Skeletal muscle tissue (tissue), 5 donors: Measurements from ENCODE around the gene CLP1. TPM values are rescaled to one million over a fixed set of nuclear protein-coding genes. Genes with fewer than 3 reads are reported as not detected.
"Not testable (repeated sequence)": the region's sequence is repeated elsewhere in the genome, so short reads cannot be mapped to it uniquely, and the experiment has no call there.

Source experiments
- H3K27ac ChIP-seq: one replicate; pipeline ENCODE4 v1.7.0; 2013; ENCODE audit warnings: mild to moderate bottlenecking, low read depth, low read length, inconsistent platforms
- H3K27me3 ChIP-seq, 3 donors: one replicate each; pipeline ENCODE4 v1.7.0; 2013; ENCODE audit warnings: low read length in 3 of 3; ENCODE audit not compliant: control insufficient read depth in 3 of 3, insufficient read depth in 3 of 3
- H3K36me3 ChIP-seq, 3 donors: one replicate each; pipeline ENCODE4 v1.7.0; 2013; ENCODE audit warnings: low read length in 3 of 3; ENCODE audit not compliant: control insufficient read depth in 3 of 3, insufficient read depth in 3 of 3
- H3K4me1 ChIP-seq, 3 donors: one replicate each; pipeline ENCODE4 v1.7.0; 2013; ENCODE audit warnings: low read length in 3 of 3, mild to moderate bottlenecking in 3 of 3; ENCODE audit not compliant: control insufficient read depth in 3 of 3, insufficient read depth in 3 of 3
- H3K4me3 ChIP-seq, 3 donors: one replicate each; pipeline ENCODE4 v1.7.0; 2013; ENCODE audit warnings: low read length in 3 of 3
- H3K9ac ChIP-seq, 3 donors: one replicate each; pipeline ENCODE4 v1.7.0; 2013; ENCODE audit warnings: low read length in 3 of 3, mild to moderate bottlenecking in 3 of 3, moderate library complexity in 2 of 3, low read depth in 1 of 3
- H3K9me3 ChIP-seq, 3 donors: one replicate each; pipeline ENCODE4 v1.7.0; 2013; ENCODE audit warnings: low read length in 3 of 3; ENCODE audit not compliant: control insufficient read depth in 3 of 3
- small RNA-seq: library from RNA; depleted of rRNA; stranded (forward); fragments of <200 nt; gene quantifications from one replicate; pipeline ENCODE3, GENCODE V24; 2014
- total RNA-seq: library from RNA; depleted of rRNA; stranded (reverse); fragments of >200 nt; gene quantifications from one replicate; pipeline ENCODE4 v1.2.3, GENCODE V29; 2014
- donor health status: Osteomylitis.

CLP1 gene
- total RNA-seq, 1 donor from 2014 or later: 20.4 TPM

DNA sequence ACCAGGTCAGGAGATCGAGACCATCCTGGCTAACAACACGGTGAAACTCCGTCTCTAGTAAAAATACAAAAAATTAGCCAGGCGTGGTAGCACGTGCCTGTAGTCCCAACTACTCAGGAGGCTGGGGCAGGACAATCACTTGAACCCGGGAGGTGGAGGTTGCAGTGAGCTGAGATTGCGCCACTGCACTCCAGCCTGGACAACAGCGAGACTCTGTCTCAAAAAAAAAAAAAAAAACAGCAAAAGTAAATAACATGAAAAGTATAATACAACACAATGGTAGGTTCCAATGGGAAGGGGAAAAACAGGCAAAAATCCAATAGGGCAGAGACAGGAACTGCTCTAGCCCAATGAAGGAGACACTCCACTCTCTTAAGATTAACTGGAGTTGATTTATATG is 47.9 kb downstream of the CLP1 start:
- H3K36me3 ChIP-seq: peaks cover 17 to 35% (median 20%) of the 10 kb centered on the region in 3 donors
- not testable (repeated sequence) for H3K4me1 ChIP-seq, H3K9me3 ChIP-seq, H3K4me3 ChIP-seq, H3K9ac ChIP-seq, H3K27ac ChIP-seq, H3K27me3 ChIP-seq

DNA sequence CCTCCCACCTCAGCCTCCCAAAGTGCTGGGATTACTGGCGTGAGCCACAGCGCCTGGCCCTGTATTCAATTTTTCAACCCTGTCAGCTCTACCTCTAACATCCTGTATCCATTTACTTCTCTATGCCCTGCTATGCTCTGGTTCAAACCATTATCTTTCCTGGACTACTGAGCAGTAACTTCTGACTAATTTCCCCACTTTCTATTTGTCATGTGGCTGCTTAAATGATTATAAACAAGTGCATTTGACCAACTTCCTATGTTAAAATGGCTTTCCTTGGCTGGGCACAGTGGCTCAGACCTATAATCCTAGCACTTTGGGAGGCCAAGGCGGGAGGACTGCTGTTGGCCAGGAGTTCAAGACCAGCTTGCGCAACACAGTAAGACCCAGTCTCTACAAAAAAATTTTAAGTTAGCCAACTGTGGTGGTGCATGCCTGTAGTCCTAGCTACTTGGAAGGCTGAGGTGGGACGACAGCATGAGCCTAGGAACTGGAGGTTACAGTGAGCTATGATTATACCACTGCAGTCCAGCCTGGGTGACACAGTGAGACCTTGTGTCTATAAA is 52.3 kb downstream of the CLP1 start:
- Histone ChIP-seq H3K4me3 (no peak overlapping the region), H3K9ac (no peak overlapping the region), H3K27ac (no peak overlapping the region), H3K4me1 (peaks cover 25 to 34% (median 26%) of the 10 kb centered on the region in 3 donors), H3K9me3 (no peaks in the 10 kb centered on the region), H3K36me3 (peaks cover 1% of the 10 kb centered on the region in 3 donors), H3K27me3 (no peaks in the 10 kb centered on the region)

Small RNA genes lying within 50 kb of the gene (small RNA-seq; reads per million reads assigned to genes)
- gene MIR130A: 589 reads per million, percentile 98 among the genes with 10 or more reads in this experiment

Other genes with a start within 250 kb of the CLP1 start
- gene SLC43A3, start 230.6 kb upstream of the CLP1 start, total RNA-seq: 15.1 TPM
- not detected for gene RTN4RL2, start 197.2 kb upstream of the CLP1 start, total RNA-seq
- gene SLC43A1, start 142.1 kb upstream of the CLP1 start, total RNA-seq: 18.3 TPM
- gene TIMM10, start 127.0 kb upstream of the CLP1 start, total RNA-seq: 64.2 TPM
- 69.9 TPM for gene SMTNL1, start 120.2 kb upstream of the CLP1 start, total RNA-seq
- 15.7 TPM for gene UBE2L6, start 90.1 kb upstream of the CLP1 start, total RNA-seq
- 15.1 TPM for gene SERPING1, start 60.1 kb upstream of the CLP1 start, total RNA-seq
- gene YPEL4, start 7.8 kb upstream of the CLP1 start, total RNA-seq: 0.52 TPM
- 19.3 TPM for gene ZDHHC5, start 10.4 kb downstream of the CLP1 start, total RNA-seq
- gene MED19, start 54.5 kb downstream of the CLP1 start, total RNA-seq: 11.0 TPM
- 30.3 TPM for gene TMX2, start 54.8 kb downstream of the CLP1 start, total RNA-seq
- gene SELENOH, start 83.7 kb downstream of the CLP1 start, total RNA-seq: 61.1 TPM
- not detected for gene BTBD18, start 94.1 kb downstream of the CLP1 start, total RNA-seq
- 121 TPM for gene CTNND1, start 104.0 kb downstream of the CLP1 start, total RNA-seq